LNCaP clone FGC (cell line): ENCODE results near the gene ITIH4.

Experiments
- DNase-seq: peaks from one replicate; pipeline ENCODE4 v3.0.0-alpha.2; 2011; ENCODE audit warnings: low read depth
- H3K4me3 ChIP-seq: 2 replicates; pipeline ENCODE4 v1.5.1; 2011; ENCODE audit warnings: mild to moderate bottlenecking, low read depth, low read length, control low read depth
- CTCF ChIP-seq: IDR thresholded peaks from 2 replicates; pipeline ENCODE4 v1.5.1; 2012; ENCODE audit warnings: mild to moderate bottlenecking; ENCODE audit not compliant: control insufficient read depth, insufficient read depth; ENCODE audit errors: extremely low read depth

Gene ITIH4

GRCh38 chr3:52845157-52845556 is 14.7 kb upstream of the ITIH4 start:
- no peak overlapping the region for H3K4me3 ChIP-seq
- DNase-seq = no peak
- TF ChIP-seq CTCF = no peak

- DNase-seq = no peak
- no peak overlapping the region for H3K4me3 ChIP-seq
- TF ChIP-seq CTCF = no peak
Measured at GRCh38 chr3:52844290-52844975, 14.0 kb upstream of the ITIH4 start.

GRCh38 chr3:52843881-52844280 is 13.4 kb upstream of the ITIH4 start:
- no peak for DNase-seq
- no peak overlapping the region for H3K4me3 ChIP-seq
- TF ChIP-seq CTCF = no peak

- H3K4me3 ChIP-seq = no peak overlapping the region
- DNase-seq = no peak
- TF ChIP-seq CTCF = no peak
Measured at GRCh38 chr3:52843108-52843865, 12.8 kb upstream of the ITIH4 start.

GRCh38 chr3:52842424-52842823 is 12.0 kb upstream of the ITIH4 start:
- no peak for TF ChIP-seq CTCF
- no peak overlapping the region for H3K4me3 ChIP-seq
- DNase-seq = no peak

GRCh38 chr3:52841981-52842340 is 11.5 kb upstream of the ITIH4 start:
- TF ChIP-seq CTCF = no peak
- DNase-seq = no peak
- no peak overlapping the region for H3K4me3 ChIP-seq
